Body of pancreas (tissue), 4 donors: Measurements from ENCODE around the gene HSPA12A.

Source experiments
- CTCF ChIP-seq, 7 experiments: fragments of 450-650 bp in 4 of 7; fragments of 200-600 bp in 3 of 7; sonication (generic) in 3 of 7; IDR thresholded peaks; one replicate each; pipeline ENCODE4 v1.5.1; 2016 to 2019; ENCODE audit warnings: antibody characterized with exemption in 7 of 7
- POLR2A ChIP-seq, 3 donors: fragments of 450-650 bp; IDR thresholded peaks; one replicate each; pipeline ENCODE4 v1.6.1; 2016; ENCODE audit warnings: antibody characterized with exemption in 3 of 3, mild to moderate bottlenecking in 2 of 3

- TF ChIP-seq CTCF (IDR thresholded peaks at IDR 0.05) (no peak), POLR2A (IDR thresholded peaks at IDR 0.05) (no peak)
Measured at GRCh38 chr10:116721547-116722392, 20.6 kb downstream of the HSPA12A start.
